ENCODE data around the gene FILIP1L.
A peak's percentile ranks its signal among the peaks of the same experiment; 100 is the strongest.

The FILIP1L gene

GRCh38 chr3:100042166-100042981, 71.9 kb downstream of the FILIP1L start:
- peak; percentile 96 for DNase-seq (ENCODE audit: low read depth)

- peak; percentile 93 for DNase-seq (ENCODE audit: low read depth)
Observed at GRCh38 chr3:100041328-100041749, 73.0 kb downstream of the FILIP1L start.

DNA sequence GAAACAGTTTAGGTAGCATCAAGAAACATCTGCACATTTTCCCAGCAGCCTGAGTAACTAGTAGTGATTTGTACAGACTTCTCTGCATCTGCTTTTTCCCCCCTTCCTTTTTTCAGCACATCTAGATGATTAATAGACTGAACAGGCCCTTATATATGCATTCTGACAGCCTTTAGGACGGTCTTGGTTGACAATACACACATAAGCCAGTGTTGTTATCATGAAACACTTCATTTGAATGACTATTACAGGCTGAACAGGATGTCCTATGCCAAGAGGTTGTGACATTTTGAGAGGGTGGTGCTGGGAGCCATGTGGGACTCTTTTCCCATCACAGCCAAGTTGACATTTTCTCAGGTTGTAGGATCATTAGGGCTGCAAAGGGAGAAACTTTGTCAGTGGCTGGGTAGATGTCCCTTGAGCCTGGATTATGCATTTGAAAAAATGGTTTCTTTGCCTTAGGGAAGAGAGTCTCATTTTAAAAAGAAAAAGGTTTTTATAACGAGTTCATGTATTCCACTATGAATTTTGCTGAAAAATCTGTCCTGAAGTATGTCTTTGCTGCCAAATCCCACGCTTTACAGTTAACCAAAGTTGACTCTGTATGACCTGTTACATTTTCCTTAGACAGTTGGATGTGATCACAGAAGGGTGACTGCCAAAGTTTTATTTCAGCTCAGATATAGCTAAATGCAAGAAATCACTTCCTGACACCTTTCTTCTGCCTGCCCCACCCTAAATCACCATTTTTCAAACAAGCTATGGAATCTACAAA, 73.7 kb downstream of the FILIP1L start:
- peak; percentile 80 for DNase-seq (ENCODE audit: low read depth)

DNA sequence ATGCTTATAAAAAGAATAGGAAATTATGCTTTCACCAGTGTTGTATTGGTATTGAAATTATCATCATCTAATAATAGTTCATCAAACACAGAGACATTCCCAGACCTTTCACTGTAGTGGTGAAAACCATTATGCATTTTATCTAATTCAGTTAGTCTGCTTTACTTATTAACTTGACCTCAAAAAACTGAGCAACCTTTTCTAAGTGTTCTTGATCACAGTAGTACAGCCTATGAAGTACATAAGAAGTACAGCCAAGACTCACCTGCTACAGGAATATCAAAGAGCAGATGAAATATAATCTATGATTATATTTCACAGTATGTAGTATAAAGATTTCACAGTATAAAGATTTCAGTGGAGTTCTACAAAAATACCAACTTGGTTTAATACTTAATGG, 75.2 kb downstream of the FILIP1L start:
- DNase-seq (ENCODE audit: low read depth): no peak

DNA sequence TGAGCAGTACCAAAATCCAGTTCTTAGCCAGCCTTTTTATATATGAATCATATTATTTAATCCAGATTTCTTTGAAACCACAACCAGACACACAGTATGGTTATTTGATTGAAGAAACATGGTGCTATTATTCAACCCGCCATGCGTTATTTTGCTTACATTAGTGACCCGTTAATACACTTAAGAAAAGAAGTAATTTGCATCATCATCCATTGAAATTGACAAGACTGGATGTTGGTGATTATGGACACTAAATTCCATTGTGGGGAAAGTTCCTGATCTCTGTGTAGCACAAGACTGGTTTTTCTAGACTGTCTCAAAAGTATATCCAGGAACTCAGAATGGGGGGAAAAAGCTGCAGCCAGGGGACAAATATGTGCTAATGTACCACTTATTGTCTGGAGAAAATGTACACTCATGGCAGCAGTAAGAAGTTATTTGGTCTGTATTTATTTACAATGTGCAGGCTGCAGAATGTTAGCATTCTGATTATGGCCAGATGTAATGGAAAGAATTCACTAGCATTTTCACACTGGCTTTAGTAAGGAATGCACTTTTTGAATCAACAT, 80.3 kb downstream of the FILIP1L start:
- peak; percentile 72 for DNase-seq (ENCODE audit: low read depth)

GRCh38 chr3:100033184-100033583, 81.1 kb downstream of the FILIP1L start:
- DNase-seq (ENCODE audit: low read depth): peak; percentile 66

DNA sequence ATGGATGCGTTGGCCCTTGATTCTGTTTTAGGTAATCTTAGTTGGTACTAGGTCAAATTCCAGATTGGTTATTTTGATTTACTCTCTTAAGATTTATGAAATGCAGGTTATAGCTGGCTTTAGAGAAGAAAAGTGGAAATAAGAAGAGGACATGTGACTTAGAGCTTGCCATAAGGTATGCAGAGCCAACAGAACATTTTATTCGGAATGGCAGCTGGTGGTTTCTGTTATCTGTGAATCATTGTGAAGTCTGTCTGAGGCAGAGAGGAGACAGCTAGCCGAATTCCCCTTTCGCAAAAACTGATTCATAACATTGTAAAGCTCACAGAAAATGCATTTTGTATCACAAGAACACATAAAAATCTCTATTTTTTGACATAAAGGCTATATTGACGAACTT, 82.1 kb downstream of the FILIP1L start:
- peak; percentile 82 for DNase-seq (ENCODE audit: low read depth)

DNA sequence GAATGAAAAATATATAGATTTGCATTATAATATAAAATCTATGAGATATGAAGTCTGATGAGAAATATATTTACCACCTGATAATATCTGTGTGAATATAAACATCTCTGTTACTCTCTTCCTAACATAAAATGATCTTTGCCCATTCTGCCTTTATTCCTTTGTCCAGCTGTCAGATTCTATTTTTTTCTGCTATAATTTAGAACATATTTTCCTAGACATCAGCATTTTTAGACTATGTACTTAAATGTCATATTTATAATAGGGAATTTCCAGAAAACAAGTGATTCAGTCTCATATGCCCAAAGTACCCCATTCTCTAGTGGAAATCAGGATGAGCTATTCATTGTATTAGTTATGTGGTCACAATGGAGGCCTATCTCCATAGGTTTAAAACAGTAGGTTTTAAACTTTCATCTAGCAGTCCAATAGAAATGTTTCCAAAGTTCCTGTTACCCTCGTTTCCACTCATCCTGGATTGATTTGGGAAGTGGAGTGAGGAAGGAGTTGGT, 83.3 kb downstream of the FILIP1L start:
- no peak for DNase-seq (ENCODE audit: low read depth)

DNA sequence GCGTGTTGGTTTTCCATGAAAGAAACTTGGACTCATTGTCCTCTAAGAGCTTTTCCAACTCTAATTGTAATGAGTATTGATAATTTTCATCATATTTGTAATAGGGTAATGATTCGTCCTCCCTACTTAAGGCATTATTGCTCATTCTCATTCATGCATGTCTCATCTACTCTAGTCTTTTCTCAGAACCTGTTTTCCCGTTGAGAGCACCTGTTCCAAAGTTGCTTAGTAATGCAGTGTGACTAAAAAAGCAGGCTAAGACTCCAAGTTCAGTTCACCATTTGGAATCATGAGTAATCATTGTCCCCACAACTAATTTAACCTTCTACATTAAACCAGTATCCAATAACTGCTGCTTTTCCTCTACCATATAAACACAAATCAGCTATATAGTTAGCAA, 84.0 kb downstream of the FILIP1L start:
- DNase-seq (ENCODE audit: low read depth): no peak

- DNase-seq (ENCODE audit: low read depth): no peak
Observed at GRCh38 chr3:100029689-100030088, 84.6 kb downstream of the FILIP1L start.

- no peak for DNase-seq (ENCODE audit: low read depth)
Observed at GRCh38 chr3:100029052-100029451, 85.2 kb downstream of the FILIP1L start.

DNA sequence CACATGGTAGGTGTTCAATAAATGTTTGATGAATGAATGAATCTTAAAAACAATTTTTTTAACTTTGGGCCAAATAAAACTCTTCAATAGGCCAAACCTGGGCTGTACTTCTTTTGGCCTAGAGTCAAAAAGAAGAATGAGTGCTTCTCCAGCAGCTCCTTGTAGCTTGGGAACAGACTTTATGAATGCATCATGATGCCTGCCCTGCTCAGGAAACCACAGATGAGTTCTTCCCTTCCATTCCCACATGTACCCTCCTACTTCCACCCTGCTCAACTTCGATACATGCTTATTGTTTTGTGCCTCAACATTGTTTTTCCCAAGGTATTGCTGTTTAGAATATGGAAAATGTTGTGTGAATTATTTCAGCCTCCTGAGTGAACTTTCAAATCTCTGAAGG, 87.0 kb downstream of the FILIP1L start:
- peak; percentile 31 for DNase-seq (ENCODE audit: low read depth)

GRCh38 chr3:100024520-100025303, 89.6 kb downstream of the FILIP1L start:
- peak; percentile 67 for DNase-seq (ENCODE audit: low read depth)

GRCh38 chr3:100023595-100023994, 90.7 kb downstream of the FILIP1L start:
- no peak for DNase-seq (ENCODE audit: low read depth)

DNA sequence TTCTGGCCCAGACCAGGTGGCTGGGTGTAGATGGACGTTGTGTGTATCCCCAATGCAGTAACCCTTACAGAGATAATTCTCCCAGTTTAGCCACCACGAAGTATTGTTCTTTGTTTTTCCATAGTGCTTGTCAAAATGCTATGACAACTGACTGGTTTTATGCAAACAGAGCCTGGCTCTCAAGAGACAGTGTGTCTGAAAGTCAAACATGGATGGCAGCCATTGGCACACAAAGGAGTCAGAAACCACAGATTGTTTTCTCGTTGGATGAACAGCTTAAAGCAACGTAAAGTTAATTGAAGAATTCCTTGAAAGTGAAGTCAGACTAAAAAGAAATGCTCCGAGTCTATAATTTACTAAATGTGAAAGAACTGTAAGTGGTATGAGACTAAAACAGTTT, 91.2 kb downstream of the FILIP1L start:
- peak; percentile 87 for DNase-seq (ENCODE audit: low read depth)

GRCh38 chr3:100022506-100022905, 91.8 kb downstream of the FILIP1L start:
- no peak for DNase-seq (ENCODE audit: low read depth)

GRCh38 chr3:100020876-100021644, 93.2 kb downstream of the FILIP1L start:
- DNase-seq (ENCODE audit: low read depth): peak; percentile 56

DNA sequence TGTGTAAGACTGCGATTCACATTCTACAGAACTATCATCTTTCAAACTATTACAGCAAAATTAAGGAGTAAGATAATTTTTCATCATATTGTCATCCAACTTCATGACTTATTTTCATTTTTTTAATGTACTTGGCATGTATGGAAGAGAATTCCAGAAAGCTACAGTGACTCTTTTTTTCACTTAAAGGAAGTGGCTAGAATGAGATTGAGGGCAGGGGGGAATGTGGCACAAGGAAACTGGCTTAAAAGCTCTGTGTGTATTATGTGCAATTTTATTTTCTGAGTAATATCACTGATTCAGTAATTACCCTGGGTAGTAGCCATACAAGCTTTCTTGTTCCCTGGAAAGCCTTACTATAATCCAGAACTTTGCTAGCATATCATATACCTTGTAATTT, 94.6 kb downstream of the FILIP1L start:
- DNase-seq (ENCODE audit: low read depth): peak; percentile 41

DNA sequence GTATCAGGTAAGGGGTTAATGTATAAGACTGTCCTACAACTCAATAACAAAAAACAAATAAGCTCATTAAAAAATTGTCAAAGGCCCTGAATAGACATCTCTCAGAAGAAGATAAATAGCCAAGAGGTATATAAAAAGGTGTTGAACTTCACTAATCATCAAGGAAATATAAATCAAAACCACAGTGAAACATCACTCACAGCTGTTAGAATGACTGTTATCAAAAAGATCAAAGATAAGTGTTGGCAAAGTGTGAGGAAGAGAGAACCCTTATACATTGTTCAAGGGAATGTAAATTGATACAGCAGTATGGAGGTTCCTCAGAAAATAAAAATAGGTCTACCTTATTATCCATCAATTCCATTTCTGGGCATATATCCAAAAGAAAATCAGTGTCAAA, 95.5 kb downstream of the FILIP1L start:
- no peak for DNase-seq (ENCODE audit: low read depth)

DNA sequence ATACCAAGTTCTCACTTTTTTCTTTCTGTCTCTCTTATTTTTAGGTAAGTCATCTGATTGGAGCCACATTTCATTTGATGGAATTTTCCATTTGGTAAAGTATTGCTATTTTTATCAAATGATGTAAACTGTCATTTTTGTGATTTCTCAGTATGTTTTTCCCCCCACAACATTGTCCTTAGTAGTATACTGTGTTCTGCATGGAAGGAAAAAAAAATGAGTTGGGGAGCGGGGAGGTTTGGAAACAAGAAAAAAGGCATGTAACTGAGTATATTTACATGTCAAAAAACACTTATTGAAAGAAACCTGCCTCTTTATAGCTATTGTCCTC, 104.2 kb downstream of the FILIP1L start:
- no peak for DNase-seq (ENCODE audit: low read depth)

Data from EH (cell line).